Measurements from ENCODE around the gene PNRC1.

The PNRC1 gene

DNA sequence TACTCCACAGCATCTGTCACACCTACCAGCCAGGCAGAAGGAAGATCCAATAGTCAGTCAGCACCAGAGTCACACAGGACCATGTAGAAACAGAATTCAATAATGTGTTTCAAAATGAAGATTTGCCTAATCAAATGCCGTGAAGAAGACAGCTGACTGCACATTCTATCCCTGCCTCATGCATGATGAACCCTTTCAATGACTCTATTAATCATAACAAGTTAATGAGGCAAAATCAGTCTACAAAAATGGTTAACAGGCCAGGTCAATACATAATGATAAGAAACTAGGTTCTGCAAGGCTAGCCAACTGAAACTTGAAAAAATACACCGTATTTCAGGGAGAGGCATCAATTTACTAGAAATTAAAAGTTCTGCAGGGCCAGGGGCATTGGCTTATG lies 6.7 kb upstream of the PNRC1 start:
- TF ChIP-seq, protein P1, sequence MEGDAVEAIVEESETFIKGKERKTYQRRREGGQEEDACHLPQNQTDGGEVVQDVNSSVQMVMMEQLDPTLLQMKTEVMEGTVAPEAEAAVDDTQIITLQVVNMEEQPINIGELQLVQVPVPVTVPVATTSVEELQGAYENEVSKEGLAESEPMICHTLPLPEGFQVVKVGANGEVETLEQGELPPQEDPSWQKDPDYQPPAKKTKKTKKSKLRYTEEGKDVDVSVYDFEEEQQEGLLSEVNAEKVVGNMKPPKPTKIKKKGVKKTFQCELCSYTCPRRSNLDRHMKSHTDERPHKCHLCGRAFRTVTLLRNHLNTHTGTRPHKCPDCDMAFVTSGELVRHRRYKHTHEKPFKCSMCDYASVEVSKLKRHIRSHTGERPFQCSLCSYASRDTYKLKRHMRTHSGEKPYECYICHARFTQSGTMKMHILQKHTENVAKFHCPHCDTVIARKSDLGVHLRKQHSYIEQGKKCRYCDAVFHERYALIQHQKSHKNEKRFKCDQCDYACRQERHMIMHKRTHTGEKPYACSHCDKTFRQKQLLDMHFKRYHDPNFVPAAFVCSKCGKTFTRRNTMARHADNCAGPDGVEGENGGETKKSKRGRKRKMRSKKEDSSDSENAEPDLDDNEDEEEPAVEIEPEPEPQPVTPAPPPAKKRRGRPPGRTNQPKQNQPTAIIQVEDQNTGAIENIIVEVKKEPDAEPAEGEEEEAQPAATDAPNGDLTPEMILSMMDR (IDR thresholded peaks at IDR 0.05), result no peak
- H3K36me3 ChIP-seq (ENCODE audit: control insufficient read depth, insufficient read depth, low read length), result no peaks in the 10 kb centered on the region
- no peak overlapping the region for H3K4me2 ChIP-seq (ENCODE audit: low read length)
- no peaks in the 10 kb centered on the region for H3K9me3 ChIP-seq (ENCODE audit: control insufficient read depth, low read length)
- H3K4me1 ChIP-seq, result no peaks in the 10 kb centered on the region
- no peaks in the 10 kb centered on the region for H3K27me3 ChIP-seq (ENCODE audit: control insufficient read depth, insufficient read depth, low read length)
- H3K79me2 ChIP-seq, result no peaks in the 10 kb centered on the region
- no peak overlapping the region for H3K27ac ChIP-seq
- no peak overlapping the region for H2AFZ ChIP-seq
- no peak overlapping the region for H3K4me3 ChIP-seq (ENCODE audit: low read depth, low read length)
- no peak overlapping the region for H3K9ac ChIP-seq

DNA sequence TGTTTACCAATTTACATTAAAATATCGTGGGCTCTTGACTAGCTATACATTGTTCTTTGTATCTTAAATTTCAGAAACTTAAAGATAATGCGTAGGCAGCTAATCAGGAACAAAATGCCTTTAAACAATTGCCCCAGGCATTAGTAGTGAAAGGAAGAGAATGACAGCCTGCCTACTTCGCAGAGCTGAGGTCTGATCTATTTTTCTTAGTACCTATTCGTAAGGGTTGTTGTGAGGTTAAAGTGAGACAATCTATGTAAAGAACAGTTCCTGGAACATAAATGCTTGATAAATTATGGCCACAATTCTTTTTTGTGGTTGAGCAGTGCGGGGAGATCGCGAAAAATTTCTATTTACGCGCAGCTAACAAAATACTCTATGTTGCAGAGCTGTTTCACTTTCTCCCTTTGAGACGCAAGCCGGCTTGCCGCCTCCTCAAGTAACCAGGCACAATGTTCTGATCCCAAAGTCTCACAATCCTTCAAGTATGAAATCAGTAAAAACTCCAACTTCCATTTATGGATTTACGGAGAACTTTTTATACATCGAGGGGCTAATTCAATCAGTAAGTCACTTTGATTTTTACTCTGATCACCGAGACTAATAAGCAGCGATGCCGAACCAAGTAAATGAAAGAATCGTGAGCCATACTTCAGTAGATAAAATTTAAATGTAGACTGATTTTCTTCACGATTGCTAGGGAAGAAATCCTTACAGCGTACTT lies 878 bp upstream of the PNRC1 start:
- H3K36me3 ChIP-seq (ENCODE audit: control insufficient read depth, insufficient read depth, low read length), result no peaks in the 10 kb centered on the region
- H3K9me3 ChIP-seq (ENCODE audit: control insufficient read depth, low read length), result no peaks in the 10 kb centered on the region
- H2AFZ ChIP-seq, result peak overlapping the region; percentile 79
- peaks cover 17% of the 10 kb centered on the region for H3K79me2 ChIP-seq
- H3K4me1 ChIP-seq, result peaks cover 5% of the 10 kb centered on the region
- peak overlapping the region; percentile 99 for H3K4me3 ChIP-seq (ENCODE audit: low read depth, low read length)
- no peaks in the 10 kb centered on the region for H3K27me3 ChIP-seq (ENCODE audit: control insufficient read depth, insufficient read depth, low read length)
- H3K27ac ChIP-seq, result peak overlapping the region; percentile 100
- TF ChIP-seq, protein P1 (IDR thresholded peaks at IDR 0.05), result no peak
- H3K9ac ChIP-seq, result no peak overlapping the region
- peak overlapping the region; percentile 88 for H3K4me2 ChIP-seq (ENCODE audit: low read length)

DNA sequence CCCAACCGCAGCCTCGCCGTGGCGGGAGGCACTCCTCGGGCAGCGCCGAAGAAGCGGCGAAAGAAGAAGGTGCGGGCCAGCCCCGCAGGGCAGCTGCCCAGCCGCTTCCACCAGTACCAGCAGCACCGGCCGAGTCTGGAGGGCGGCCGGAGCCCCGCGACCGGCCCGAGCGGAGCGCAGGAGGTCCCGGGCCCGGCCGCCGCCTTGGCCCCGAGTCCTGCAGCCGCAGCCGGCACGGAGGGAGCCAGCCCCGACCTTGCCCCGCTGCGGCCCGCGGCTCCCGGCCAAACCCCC lies 525 bp downstream of the PNRC1 start:
- TF ChIP-seq, protein P1 (IDR thresholded peaks at IDR 0.05), result no peak
- Histone ChIP-seq H3K9me3 (ENCODE audit: control insufficient read depth, low read length) (no peaks in the 10 kb centered on the region), H2AFZ (peak overlapping the region; percentile 79)

DNA sequence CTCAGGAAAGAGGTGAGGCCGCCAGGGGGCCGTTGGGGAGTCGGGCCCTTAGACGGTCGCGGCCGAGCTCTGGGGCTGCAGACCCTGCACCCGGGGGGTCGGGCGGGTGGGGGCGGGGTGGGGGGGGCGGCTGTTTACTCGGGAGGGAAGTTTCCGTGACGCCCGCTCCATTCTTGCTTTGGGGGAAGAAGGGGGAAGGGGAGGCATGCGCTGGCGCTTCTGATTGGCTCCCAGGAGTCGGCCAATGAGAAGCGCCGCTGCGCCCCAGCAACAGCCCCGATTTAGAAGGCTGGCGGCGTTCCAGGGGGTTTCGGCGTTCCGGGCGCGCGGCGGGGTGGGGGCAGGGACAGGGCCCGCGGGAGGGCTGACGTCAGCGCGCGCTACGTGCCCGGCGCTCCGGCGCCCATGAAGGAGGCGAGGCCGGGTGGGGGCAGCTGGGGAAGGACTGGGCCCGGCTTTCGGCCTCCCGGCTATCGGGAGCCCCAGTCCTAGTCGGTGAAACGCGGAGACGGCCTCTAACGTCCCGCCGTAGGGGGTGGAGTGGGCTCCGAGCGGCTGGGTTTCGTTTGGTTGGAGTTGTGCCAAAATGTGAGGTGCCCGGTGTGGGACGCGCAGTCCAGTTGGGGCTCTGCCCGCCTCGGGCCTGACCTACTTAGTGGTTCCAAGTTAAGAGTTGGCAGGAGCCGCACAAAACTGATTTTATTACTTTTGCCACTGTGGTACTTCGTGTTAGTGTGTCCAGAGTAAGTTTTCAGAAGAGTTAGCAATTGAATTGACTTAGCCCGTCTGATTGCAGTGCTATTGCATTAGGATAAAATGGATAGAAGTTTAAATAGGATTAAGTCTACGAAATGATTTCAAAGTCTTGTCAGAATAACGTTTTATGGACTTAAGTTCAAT lies 1.1 kb downstream of the PNRC1 start:
- H3K27ac ChIP-seq, result peak overlapping the region; percentile 100
- H2AFZ ChIP-seq, result peak overlapping the region; percentile 45
- H3K4me2 ChIP-seq (ENCODE audit: low read length), result peak overlapping the region; percentile 83
- H3K79me2 ChIP-seq, result peaks cover 17% of the 10 kb centered on the region
- TF ChIP-seq, protein P1 (IDR thresholded peaks at IDR 0.05), result no peak
- peaks cover 5% of the 10 kb centered on the region for H3K4me1 ChIP-seq
- no peaks in the 10 kb centered on the region for H3K9me3 ChIP-seq (ENCODE audit: control insufficient read depth, low read length)
- H3K36me3 ChIP-seq (ENCODE audit: control insufficient read depth, insufficient read depth, low read length), result no peaks in the 10 kb centered on the region
- peak overlapping the region; percentile 99 for H3K4me3 ChIP-seq (ENCODE audit: low read depth, low read length)
- H3K9ac ChIP-seq, result peak overlapping the region; percentile 68
- no peaks in the 10 kb centered on the region for H3K27me3 ChIP-seq (ENCODE audit: control insufficient read depth, insufficient read depth, low read length)

More for the DNA sequence above, 525 bp downstream of the PNRC1 start:
- Histone ChIP-seq H3K27me3 (ENCODE audit: control insufficient read depth, insufficient read depth, low read length) (no peaks in the 10 kb centered on the region), H3K36me3 (ENCODE audit: control insufficient read depth, insufficient read depth, low read length) (no peaks in the 10 kb centered on the region), H3K4me2 (ENCODE audit: low read length) (peak overlapping the region; percentile 67), H3K79me2 (peaks cover 17% of the 10 kb centered on the region), H3K4me3 (ENCODE audit: low read depth, low read length) (peak overlapping the region; percentile 99), H3K4me1 (peaks cover 5% of the 10 kb centered on the region), H3K9ac (peak overlapping the region; percentile 99), H3K27ac (peak overlapping the region; percentile 100)
